ENCODE measurements around the gene TENM4. TPM values are rescaled to one million over a fixed set of nuclear protein-coding genes. Genes with fewer than 3 reads are reported as not detected.

The TENM4 gene
- total RNA-seq, 2 donors from 2014 or later, result 68.2 to 130 TPM

GRCh38 chr11:79030448-79030847 lies 410.4 kb downstream of the TENM4 start:
- Mint-ChIP-seq H3K27ac (no peak overlapping the region), H3K4me1 (peaks cover 46% of the 10 kb centered on the region), H3K4me3 (no peak overlapping the region), H3K27me3 (ENCODE audit: insufficient read depth) (no peaks in the 10 kb centered on the region), H3K9me3 (no peaks in the 10 kb centered on the region), H3K36me3 (ENCODE audit: low read depth) (no peaks in the 10 kb centered on the region)
- Histone ChIP-seq H3K36me3 (ENCODE audit: control insufficient read depth, insufficient read depth, low read length) (no peaks in the 10 kb centered on the region), H3K4me1 (ENCODE audit: control insufficient read depth, insufficient read depth, low read length) (peaks cover 23% of the 10 kb centered on the region), H3K4me3 (ENCODE audit: low read length) (no peak overlapping the region), H3K27ac (ENCODE audit: low read depth, low read length) (no peak overlapping the region), H3K9ac (ENCODE audit: extremely low read depth, low read length, poor library complexity, severe bottlenecking) (no peak overlapping the region), H3K27me3 (ENCODE audit: control insufficient read depth, insufficient read depth, low read length, poor library complexity, severe bottlenecking) (no peaks in the 10 kb centered on the region), H3K9me3 (ENCODE audit: control insufficient read depth, low read length) (no peaks in the 10 kb centered on the region)
- 91 to 92% methylated on average over 4 to 9 of the region's 9 CpGs for WGBS, 2 experiments (ENCODE audit: insufficient coverage in 1 of 2, insufficient read length in 1 of 2)
- DNase-seq, result peak; percentile 35
- TF ChIP-seq, protein P1, sequence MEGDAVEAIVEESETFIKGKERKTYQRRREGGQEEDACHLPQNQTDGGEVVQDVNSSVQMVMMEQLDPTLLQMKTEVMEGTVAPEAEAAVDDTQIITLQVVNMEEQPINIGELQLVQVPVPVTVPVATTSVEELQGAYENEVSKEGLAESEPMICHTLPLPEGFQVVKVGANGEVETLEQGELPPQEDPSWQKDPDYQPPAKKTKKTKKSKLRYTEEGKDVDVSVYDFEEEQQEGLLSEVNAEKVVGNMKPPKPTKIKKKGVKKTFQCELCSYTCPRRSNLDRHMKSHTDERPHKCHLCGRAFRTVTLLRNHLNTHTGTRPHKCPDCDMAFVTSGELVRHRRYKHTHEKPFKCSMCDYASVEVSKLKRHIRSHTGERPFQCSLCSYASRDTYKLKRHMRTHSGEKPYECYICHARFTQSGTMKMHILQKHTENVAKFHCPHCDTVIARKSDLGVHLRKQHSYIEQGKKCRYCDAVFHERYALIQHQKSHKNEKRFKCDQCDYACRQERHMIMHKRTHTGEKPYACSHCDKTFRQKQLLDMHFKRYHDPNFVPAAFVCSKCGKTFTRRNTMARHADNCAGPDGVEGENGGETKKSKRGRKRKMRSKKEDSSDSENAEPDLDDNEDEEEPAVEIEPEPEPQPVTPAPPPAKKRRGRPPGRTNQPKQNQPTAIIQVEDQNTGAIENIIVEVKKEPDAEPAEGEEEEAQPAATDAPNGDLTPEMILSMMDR (conservative IDR thresholded peaks at IDR 0.05), result no peak

- H3K27ac ChIP-seq (ENCODE audit: low read depth, low read length), result no peak overlapping the region
- 67 to 100% methylated on average over 1 of the region's 1 CpG for WGBS, 2 experiments (ENCODE audit: insufficient coverage in 1 of 2, insufficient read length in 1 of 2)
- no peak overlapping the region for H3K4me3 ChIP-seq (ENCODE audit: low read length)
- H3K27me3 ChIP-seq (ENCODE audit: control insufficient read depth, insufficient read depth, low read length, poor library complexity, severe bottlenecking), result no peaks in the 10 kb centered on the region
- H3K36me3 ChIP-seq (ENCODE audit: control insufficient read depth, insufficient read depth, low read length), result no peaks in the 10 kb centered on the region
- no peak overlapping the region for H3K4me3 Mint-ChIP-seq
- H3K27ac Mint-ChIP-seq, result peak overlapping the region; percentile 23
- H3K9ac ChIP-seq (ENCODE audit: extremely low read depth, low read length, poor library complexity, severe bottlenecking), result no peak overlapping the region
- H3K4me1 Mint-ChIP-seq, result peaks cover 48% of the 10 kb centered on the region
- peaks cover 2% of the 10 kb centered on the region for H3K36me3 Mint-ChIP-seq (ENCODE audit: low read depth)
- H3K4me1 ChIP-seq (ENCODE audit: control insufficient read depth, insufficient read depth, low read length), result peaks cover 25% of the 10 kb centered on the region
- H3K9me3 Mint-ChIP-seq, result no peaks in the 10 kb centered on the region
- TF ChIP-seq, protein P1 (conservative IDR thresholded peaks at IDR 0.05), result no peak
- H3K27me3 Mint-ChIP-seq (ENCODE audit: insufficient read depth), result no peaks in the 10 kb centered on the region
- DNase-seq, result peak; percentile 35
- no peaks in the 10 kb centered on the region for H3K9me3 ChIP-seq (ENCODE audit: control insufficient read depth, low read length)
These were observed 412.6 kb downstream of the TENM4 start for GRCh38 chr11:79028225-79028624.

- no peak for DNase-seq
- Histone ChIP-seq H3K27ac (ENCODE audit: low read depth, low read length) (no peak overlapping the region), H3K4me1 (ENCODE audit: control insufficient read depth, insufficient read depth, low read length) (peaks cover 25% of the 10 kb centered on the region), H3K27me3 (ENCODE audit: control insufficient read depth, insufficient read depth, low read length, poor library complexity, severe bottlenecking) (no peaks in the 10 kb centered on the region), H3K4me3 (ENCODE audit: low read length) (no peak overlapping the region), H3K9ac (ENCODE audit: extremely low read depth, low read length, poor library complexity, severe bottlenecking) (no peak overlapping the region), H3K36me3 (ENCODE audit: control insufficient read depth, insufficient read depth, low read length) (no peaks in the 10 kb centered on the region), H3K9me3 (ENCODE audit: control insufficient read depth, low read length) (no peaks in the 10 kb centered on the region)
- Mint-ChIP-seq H3K4me1 (peaks cover 49% of the 10 kb centered on the region), H3K27ac (peak overlapping the region; percentile 9), H3K36me3 (ENCODE audit: low read depth) (peaks cover 6% of the 10 kb centered on the region), H3K4me3 (no peak overlapping the region), H3K9me3 (no peaks in the 10 kb centered on the region), H3K27me3 (ENCODE audit: insufficient read depth) (no peaks in the 10 kb centered on the region)
- TF ChIP-seq, protein P1 (conservative IDR thresholded peaks at IDR 0.05), result no peak
- WGBS, 2 experiments (ENCODE audit: insufficient coverage in 1 of 2, insufficient read length in 1 of 2), result 100% methylated on average over 1 to 3 of the region's 3 CpGs
These were observed 413.9 kb downstream of the TENM4 start for GRCh38 chr11:79026803-79027445.

Data from endodermal cell (in vitro differentiated cells).